H1 (cell line): Measurements from ENCODE around the gene MS4A5. TPM values are rescaled to one million over a fixed set of nuclear protein-coding genes. Genes with fewer than 3 reads are reported as not detected.

Experiments
- BACH1 ChIP-seq: IDR thresholded peaks from 2 replicates; pipeline ENCODE4 v1.6.1; 2012; ENCODE audit warnings: low read length, improper control_type of control experiment
- BCL11A ChIP-seq, 2 experiments: IDR thresholded peaks; one replicate each; pipeline ENCODE4 v1.6.1; 2011; ENCODE audit warnings: low read depth in 2 of 2, low read length in 2 of 2, mild to moderate bottlenecking in 2 of 2
- MAFK ChIP-seq: IDR thresholded peaks from 2 replicates; pipeline ENCODE4 v1.6.1; 2012; ENCODE audit warnings: low read depth, mild to moderate bottlenecking, improper control_type of control experiment, low read length
- SRF ChIP-seq: IDR thresholded peaks from 2 replicates; pipeline ENCODE4 v1.6.1; 2011; ENCODE audit warnings: mild to moderate bottlenecking, low read depth, low read length, moderate library complexity
- TEAD4 ChIP-seq: IDR thresholded peaks from 2 replicates; pipeline ENCODE4 v1.6.1; 2012; ENCODE audit warnings: low read depth, low read length, inconsistent platforms, mixed read lengths
- polyA plus RNA-seq, 7 experiments: library from polyadenylated mRNA; depleted of rRNA in 3 of 7; stranded (reverse) in 5 of 7; unstranded in 2 of 7; fragments of >200 nt in 5 of 7; fragments of 200-250 nt in 2 of 7; gene quantifications; 1 replicate in 5 of 7; 2 replicates in 1 of 7; 4 replicates in 1 of 7; pipeline versions ENCODE4 v1.2.1 to v1.2.3, GENCODE V29; 2011 to 2013; ENCODE audit warnings: missing spikeins in 2 of 7, mixed read lengths in 2 of 7
- total RNA-seq: library from RNA; stranded (reverse); fragmentation: NEBNext Ultra II Directional; extraction: Animal tissue kit (Norgen Biotek cat#: 25700); gene quantifications from 2 replicates; pipeline ENCODE4 v1.2.1, GENCODE V29; 2021

Gene MS4A5
- total and polyA plus RNA-seq, 2 of the 8 experiments (the other 6 are each of a cell fraction or from before 2014, with no cell fraction given): not detected

DNA sequence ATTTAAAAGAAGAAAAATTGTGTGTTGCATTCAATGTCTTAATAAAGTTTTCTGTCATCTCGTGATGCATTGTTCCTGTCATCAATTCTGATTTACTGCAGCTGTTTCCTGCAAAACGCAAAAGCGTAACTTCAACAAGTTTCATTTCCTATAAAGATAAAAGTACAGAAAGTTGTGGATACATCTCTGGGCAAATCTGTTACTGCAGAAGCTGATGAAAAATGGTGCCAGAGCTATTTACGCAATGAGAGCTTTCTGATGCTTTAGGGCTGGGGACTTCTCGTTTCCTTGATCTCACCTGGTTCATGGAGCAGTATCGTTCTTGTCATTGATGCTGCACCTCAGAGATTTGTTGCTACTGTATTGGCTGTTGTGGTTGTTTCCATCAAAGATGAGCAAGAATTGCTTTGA, 47.7 kb downstream of the MS4A5 start (continued):
- TF ChIP-seq TEAD4 (no peak), BACH1 (no peak), SRF (no peak), MAFK (no peak), BCL11A (IDR thresholded peaks at IDR 0.05; ENCODE audit: low read depth in 2 of 2, low read length in 2 of 2) (no peak)
